HG03520 (cell line): ENCODE results near the gene GPR108.
"Not testable (repeated sequence)": the region's sequence is repeated elsewhere in the genome, so short reads cannot be mapped to it uniquely, and the experiment has no call there.

Source experiments
- ATAC-seq: cut with Tn5 transposase; IDR thresholded peaks from one replicate; pipeline ENCODE4 v1.9.1; 2021; ENCODE audit warnings: mild to moderate bottlenecking, moderate library complexity; ENCODE audit not compliant: unreplicated experiment

GPR108 gene

GRCh38 chr19:6737284-6737872 lies at the start of gene GPR108:
Gene GPR108 (minus strand): TSS chr19:6737580. CDS start chr19:6737576, 4 bp downstream.
- peak; percentile 65 for ATAC-seq

GRCh38 chr19:6779206-6779605 lies 41.8 kb upstream of the GPR108 start:
- no peak for ATAC-seq

DNA sequence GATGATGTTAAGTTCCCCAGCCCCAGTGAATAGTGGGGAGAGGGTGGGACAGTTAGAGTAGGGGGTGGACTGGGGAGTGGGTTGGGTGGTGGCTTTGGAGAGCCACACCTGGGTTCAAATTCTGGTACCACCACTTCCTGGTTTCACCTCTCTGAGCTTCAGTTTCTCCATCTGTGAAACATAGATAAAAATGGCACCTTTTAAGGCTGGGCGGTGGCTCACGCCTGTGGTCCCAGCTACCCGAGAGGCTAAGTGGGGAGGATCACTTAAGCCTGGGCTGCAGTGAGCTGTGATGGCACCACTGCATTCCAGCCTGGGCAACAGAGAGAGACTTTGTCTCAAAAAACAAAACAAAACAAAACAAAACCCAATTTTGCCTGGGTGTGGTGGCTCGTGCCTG lies 41.0 kb upstream of the GPR108 start:
- no peak for ATAC-seq

DNA sequence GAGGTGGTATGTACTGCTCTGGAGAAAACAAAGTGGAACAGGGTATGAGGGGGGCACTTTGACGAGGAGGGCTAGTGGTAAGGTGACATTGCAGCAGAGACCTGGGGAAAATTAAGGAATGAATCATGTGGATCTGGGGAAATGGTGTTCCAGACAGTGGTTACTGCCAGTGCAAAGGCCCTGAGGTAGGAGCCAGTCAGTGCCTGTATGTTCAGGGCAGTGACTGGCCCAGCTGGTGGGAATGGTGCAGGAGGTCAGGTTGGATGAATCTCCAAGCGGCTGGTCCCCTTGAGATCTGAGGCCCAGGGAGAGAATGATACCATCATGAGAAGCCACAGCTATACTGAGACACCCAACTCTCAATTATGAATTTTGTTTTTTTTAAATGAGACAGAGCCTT lies 40.1 kb upstream of the GPR108 start:
- no peak for ATAC-seq

DNA sequence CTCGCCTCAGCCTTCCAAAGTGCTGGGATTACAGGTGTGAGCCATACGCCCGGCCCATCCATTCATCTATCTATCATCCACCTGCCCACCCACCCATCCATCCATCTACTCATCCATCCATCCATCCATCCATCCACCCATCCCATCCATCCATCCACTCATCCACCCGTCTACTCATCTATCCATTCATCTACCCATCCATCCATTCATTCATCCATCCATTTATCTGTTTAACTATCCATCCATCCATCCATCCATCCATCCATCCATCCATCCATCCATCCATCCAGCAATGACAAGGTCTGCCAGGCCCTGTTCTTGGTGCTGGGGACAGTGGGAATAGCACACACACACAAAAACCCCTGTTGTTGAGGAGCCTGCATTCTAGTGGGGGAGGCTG lies 39.6 kb upstream of the GPR108 start:
- ATAC-seq, result no peak

GRCh38 chr19:6776045-6776444 lies 38.7 kb upstream of the GPR108 start:
- not testable (repeated sequence) for ATAC-seq

DNA sequence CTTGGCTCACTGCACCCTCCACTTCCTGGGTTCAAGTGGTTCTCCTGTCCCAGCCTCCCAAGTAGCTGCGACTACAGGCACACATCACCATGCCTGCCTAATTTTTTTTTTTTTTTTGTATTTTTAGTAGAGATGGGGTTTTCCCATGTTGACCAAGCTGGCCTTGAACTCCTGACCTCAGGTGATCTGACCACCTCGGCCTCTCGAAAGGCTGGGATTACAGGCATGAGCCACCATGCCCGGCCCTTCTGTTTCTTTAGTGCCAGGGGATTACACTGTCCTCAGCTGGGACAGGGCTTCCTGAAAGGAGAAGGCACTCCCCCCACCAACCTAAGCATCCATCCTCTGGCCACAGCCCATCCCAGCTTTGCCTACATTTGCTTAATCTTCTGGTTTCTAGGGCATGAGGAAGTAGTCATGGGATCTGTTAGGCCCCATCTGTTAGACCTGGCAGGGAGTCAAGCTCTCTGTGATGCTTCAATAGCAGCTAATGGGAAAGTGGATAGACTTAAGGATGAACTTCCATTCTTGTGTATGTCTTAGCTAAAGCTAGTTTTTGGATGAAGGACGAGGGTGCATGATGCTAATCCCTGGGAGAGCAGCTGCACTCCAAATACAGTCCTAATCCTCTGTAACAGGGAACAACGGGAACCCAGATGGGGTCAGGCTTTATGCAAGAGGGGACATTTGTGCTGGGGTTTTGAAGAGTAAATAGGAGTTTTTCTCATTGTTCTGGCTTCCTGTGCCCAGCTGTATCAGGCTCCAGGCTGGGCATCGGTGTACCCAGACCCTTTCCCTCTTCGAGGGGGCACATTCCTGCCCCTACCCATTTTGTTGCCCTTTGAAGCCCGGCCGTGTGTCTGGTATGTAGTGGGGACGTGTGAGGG lies 37.7 kb upstream of the GPR108 start:
- ATAC-seq, result no peak

DNA sequence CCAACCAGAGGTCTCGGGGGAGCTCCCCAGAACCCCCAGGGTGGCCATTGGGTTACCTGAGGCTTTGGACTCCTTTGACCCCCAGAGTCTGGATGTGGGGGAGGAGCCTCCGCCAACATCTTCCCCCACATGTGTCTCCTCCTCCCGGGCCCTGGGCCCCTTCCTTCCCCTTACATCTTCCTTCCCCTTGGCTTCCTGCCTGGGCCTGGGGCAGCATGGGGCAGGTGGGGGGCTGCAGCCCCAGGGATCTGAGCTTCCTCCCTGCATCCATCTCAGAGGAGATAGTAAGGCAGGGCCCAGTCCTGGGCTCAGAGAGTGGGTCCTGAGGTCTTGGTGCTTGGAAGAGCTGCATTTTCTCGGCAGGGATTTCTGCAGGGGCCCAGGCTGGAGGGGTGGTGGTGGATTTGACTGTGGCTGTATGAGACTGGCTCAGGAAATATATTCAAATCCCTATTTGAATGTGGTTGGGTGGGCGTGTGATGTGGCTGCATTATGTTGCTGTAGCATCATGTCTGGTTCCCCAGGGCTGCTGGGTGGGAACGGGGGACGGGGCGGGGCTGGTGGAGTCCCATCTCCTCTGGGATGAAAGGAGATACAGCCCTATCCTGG lies 36.0 kb upstream of the GPR108 start:
- ATAC-seq, result no peak

DNA sequence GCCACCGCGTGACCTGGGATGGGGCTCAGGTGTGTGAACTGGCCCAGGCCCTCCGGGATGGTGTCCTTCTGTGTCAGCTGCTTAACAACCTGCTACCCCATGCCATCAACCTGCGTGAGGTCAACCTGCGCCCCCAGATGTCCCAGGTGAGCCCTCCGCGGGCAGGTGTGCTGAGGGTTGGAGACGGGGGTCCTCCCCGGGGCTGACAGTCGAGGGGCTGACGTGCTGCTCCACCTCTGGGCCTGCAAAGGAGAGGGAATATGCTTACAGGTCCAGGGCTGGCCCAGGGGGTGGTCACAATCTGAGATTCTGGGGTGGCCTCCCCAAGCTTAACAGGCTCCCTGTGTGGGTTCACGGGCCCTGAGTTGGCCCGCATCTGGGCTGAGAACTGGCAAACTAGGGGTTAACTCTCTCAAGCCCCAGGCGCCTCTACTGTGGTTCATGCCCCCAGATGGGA lies 35.5 kb upstream of the GPR108 start:
- no peak for ATAC-seq

DNA sequence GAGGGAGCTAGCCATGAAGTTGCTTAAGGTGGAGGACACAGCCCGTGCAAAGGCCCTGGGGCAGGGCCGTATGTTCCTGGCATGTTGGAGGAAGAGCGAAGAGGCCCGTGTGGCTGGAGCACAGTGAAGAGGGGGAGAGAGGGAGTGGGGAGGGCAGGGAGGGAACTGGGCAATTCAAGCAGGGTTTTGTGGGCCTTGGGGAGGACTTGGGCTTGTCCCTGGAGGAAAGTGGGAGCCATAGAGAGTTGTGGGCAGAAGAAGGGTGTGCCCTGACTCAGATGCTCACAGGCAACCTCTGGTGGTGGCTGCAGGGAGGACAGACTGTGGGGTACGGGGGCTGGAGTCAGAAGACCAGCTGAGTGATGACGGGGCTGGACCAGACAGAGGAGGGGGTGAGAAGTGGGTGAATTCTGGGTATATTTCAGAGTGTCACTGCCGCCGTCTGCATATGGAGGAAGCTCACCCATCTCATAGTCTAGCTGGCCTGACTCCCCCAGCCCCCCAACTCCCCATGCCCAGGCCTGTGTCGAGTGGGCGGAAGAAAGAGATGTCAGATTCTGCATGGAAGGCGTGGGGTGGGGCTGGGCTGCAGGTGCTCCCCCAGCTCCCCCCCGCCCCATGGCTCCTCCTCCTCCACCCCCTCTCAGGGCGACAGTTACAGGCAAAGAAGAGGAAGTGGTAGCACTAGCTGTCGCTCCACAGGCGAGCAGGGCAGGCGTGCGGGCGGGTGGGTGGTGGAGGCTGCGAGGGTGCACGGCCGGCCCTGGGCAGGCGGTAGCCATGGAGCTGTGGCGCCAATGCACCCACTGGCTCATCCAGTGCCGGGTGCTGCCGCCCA lies 34.9 kb upstream of the GPR108 start, which contains the start of gene VAV1:
Gene VAV1, plus strand, starts transcription at position 681 of the 838 bp plus-strand sequence. Its CDS starts 100 bp downstream, at position 781.
- ATAC-seq, result peak; percentile 32

DNA sequence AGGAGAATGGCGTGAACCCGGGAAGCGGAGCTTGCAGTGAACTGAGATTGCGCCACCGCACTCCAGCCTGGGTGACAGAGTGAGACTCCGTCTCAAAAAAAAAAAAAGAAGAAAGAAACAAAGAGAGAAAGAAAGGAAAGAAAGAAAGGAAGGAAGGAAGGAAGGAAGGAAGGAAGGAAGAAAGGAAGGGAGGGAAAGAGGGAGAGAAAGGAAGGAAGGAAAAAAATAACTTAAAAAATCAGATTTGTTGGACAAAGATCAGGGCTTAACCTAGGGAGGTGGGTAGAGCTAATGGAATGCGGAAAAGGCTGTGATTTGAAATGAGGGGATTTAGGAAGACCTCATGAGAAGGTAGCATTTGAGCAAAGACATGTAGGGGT lies 34.3 kb upstream of the GPR108 start:
- not testable (repeated sequence) for ATAC-seq

DNA sequence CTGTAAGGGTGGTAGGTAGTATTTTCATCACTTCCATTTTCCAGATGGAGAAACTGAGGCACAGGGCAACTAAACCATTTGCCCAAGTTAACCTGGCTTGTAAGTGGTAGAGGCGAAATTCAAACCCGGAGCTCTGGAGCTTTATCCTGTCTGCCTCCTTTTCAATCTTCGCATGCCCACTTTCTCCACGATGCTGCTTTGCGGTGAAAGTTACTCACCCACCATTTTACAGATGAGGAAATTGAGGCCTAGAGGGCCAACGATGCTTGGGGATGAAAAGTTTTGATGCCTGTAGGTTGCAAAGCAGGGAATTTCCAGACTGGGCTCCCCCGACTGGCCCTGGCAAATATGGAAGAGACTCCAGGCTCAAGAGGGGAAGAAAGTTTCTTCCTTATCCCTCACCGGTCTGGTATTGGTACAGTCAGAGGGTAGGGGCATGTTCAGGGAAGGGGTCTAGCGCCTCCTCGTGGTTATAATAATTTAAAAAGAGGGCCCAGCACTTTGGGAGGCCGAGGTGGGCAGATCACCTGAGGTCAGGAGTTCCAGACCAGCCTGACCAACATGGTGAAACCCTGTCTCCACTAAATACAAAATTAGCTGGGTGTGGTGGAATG lies 31.7 kb upstream of the GPR108 start:
- ATAC-seq, result no peak

DNA sequence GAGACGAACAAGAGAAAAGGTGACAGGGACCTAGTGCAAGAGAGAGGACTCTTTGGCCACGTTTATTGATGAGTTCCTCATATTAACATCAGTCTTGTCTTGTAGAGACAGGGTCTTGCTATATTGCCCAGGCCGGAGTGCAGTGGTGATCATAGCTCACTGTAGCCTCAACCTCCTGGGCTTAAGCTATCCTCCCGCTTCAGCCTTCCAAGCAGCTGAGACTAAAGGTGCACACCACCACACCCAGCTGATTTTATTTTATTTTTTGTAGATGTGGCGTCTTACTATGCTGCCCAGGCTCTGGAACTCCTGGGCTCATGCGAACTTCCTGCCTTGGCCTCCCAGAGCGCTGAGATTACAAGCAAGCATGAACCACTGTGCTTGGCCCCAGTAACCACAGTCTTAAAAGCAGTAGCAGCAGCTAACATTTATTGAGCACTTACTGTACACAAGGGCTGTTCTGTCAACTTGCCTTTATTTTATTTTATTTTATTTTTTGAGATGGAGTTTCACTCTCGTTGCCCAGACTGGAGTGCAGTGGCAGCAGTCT lies 30.9 kb upstream of the GPR108 start:
- no peak for ATAC-seq

DNA sequence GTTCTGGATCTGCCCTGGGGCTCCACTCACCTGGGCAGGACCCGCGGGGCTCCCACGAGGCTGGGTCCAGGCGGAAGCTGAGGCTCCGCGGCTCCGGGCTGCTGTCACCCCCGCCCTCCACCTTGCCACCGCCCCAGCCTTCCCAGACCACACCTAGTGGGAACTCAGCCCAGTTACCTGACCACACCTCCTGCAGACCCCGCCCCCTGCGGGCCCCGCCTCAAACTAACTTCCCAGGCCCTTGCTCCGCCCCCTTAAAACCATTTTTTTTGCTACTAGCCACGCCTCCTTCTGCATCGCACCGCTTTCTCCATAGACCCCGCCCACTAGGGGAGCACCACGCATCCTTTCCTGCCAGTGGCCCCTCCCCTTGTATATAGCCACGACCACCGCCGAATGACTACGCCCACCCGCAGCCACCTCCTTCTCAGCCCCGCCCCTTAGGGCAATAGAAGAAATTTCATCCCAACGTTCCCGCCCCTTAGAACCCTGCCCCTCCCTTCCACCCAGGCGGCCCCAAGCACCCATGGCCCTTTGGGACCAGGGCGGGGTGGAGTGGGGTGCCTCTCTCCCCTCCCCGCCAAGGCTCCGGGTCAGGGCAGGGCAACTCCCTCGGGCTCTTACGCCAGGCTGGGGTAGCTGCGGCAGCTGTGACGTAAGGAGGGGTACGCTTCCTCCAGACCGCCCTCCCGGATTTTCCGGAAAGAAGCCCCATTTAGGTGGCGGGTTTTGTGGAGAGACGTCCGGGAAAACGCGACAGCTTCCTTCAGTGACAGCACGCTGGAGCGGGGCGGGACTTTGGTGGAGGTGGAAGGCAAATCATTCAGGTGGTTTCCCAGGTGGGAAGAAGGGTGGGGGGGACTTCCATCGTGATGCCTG lies 30.2 kb upstream of the GPR108 start, which contains the start of gene SH2D3A:
Gene SH2D3A, minus strand, starts transcription at position 79 of the 879 bp plus-strand sequence. CDS start 3,687 bp downstream, outside the sequence.
- ATAC-seq, result peak; percentile 70

DNA sequence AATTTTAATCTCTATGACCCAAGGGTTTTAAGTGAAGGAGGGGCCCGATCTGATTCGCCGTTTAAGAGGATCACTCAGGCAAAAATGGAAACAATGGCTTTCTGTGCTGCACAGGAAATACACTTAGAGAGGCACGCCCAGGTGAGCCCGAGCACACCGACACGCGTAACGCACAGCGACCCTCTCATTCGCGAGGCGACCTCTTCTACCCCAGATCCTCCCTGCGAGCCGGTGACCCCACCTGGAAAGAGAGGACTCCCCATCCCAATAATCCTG lies 29.6 kb upstream of the GPR108 start:
- ATAC-seq, result no peak

DNA sequence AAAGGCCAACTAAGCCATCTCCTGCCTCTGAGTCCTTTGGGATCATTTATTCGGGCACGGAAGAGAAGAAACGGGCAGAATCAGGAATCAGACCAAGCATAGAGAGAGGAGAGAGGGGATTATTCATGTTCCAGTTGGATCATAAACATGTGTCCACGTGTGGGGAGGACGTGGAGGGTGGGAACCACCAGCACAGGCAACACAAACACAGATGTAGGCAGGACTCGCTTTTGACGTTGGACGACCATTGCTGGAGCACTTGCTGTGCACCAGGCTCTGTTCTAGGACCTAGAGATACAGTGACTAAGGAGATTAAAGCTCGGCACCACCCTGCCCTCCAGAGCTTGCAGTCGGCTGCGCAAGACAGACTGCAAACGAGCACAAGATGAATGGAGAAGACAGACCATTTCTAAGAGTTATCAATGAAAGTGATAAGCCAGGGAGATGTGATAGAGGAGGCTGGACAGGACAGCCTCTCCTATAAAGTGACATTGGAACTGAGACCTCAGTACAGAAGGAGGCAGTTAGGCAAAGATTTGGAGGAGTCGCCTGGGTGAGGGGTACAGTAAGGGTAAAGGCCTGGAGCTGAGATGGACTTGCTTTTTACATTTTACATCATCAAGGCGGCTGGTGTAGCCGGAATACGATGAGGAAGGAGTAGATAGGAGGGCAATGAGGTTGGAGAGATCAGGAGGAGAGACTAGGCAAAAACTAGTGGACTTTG lies 29.1 kb upstream of the GPR108 start:
- no peak for ATAC-seq

GRCh38 chr19:6765738-6766356 lies 28.5 kb upstream of the GPR108 start:
- no peak for ATAC-seq

- ATAC-seq, result not testable (repeated sequence)
Measured at GRCh38 chr19:6762253-6762797, 24.9 kb upstream of the GPR108 start.
